NCI-H345 treated with DMSO at 0.1 percent for 48 hours (cell line): ENCODE results near the gene FOXP1.
"Not testable (repeated sequence)": the region's sequence is repeated elsewhere in the genome, so short reads cannot be mapped to it uniquely, and the experiment has no call there.

Experiments used
- DNase-seq: peaks from one replicate; lab custom pipeline; 2025; ENCODE audit not compliant: unreplicated experiment; lab: John Stamatoyannopoulos, UW

The FOXP1 gene

DNA sequence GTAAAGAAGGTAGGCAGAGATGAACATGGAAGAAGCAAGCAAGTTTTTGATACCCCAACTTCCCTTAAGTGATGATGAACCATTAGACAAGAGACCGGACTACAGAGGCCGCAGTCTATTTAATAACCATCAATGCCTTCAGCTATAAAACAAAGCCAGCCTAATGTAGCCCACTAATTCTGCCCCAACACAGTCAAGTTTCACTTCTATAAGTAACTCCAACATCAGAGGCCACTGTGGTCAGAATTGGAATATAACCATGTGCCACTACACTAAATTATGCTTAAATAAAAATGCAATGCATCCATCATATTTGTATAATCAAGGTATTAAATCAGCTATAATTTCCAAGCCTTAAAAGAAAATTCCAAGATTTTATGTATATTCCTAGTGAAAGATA is 234.7 kb downstream of the FOXP1 start:
- no peak for DNase-seq

DNA sequence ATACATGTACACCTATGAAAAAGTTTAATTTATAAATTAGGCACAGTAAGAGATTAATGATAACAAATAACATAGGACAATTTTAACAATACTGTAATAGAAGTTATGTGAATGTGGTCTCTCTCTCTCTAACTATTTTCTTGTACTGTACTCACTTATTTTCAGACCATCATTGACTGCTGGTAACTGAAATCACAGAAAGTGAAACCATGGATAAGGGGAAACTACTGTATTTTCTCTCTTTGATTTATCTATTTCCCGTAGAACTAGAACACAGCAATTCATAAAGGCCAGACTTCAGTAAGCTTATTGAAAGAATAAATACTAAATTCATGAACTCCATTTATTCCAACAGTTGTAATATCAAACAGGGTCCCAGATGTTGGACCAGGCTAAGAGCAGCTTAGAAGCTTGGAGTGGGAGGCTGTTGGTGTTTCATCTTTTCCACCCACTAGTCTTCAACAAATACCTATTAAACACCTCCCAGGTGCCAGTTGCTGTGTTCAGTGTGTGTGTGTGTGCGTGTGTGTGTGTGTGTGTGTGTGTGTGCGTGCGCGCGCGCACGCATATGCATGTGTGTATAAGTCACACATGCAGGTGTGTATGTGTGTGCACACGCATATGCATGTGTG is 235.4 kb downstream of the FOXP1 start:
- DNase-seq: no peak

DNA sequence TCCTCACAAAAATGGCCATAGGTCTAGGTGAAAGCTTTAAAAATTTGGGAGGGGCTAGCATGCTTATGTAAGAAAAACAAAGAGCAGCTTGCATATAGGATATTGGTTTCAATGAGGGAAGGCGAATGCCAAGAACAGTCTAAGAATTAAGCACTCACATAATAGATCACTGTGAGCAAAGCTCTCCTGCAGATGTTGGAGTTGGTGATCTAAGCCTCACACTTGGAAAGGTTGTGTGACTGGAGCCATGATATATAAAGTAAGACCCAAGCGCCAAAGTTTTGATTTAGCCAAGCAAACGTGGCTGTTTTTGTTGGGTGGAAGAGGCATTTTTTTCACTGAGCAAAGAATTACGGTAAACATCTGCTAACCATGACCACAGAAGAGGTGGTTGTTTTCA is 237.5 kb downstream of the FOXP1 start:
- DNase-seq: no peak

DNA sequence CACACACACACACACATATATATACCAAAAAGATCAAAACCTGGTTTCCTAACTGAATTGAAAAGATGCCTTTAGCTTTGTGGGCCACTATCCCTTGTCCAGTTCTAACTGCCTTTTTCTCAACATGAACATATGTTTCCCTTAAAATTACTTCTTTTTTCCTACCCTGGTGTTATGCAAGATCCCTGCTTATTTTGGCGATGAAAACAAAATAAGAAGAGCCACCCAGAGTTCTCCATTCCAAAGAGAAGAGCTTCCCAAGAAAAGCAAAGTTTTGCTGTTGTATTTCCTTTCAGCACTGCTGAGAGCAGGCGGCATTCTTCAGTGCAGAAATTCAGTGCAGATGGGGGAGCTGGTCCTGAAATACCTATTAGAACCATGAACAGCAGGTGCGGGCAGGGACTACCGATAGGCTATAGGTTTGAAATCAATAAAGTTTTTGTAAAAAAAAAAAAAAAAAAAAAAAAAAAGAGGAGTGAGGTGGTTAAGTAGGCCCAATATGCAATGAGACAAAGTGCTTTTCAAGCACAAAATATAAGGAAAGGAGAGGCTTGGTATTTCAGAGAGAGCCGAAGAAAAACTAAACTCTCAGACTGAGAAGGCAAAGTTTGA is 238.0 kb downstream of the FOXP1 start:
- DNase-seq: no peak

DNA sequence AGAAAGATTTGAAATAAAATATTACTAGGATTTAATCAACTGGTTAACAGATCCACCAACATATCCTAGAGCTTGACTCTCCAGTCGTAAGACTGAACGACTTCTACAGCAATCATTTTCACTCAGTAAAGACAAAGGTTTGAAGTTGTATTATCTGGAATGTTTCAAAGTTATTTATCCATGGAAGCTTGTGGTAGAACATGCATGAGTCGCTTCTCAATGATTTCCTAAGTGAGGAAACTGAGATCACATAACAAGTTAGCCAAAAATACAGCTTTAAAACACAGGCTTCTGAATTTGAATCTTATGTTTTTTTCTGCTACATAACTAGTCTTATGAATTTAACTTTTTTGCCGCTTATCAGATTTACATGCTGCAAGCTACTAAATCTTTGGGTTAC is 241.8 kb downstream of the FOXP1 start:
- no peak for DNase-seq

DNA sequence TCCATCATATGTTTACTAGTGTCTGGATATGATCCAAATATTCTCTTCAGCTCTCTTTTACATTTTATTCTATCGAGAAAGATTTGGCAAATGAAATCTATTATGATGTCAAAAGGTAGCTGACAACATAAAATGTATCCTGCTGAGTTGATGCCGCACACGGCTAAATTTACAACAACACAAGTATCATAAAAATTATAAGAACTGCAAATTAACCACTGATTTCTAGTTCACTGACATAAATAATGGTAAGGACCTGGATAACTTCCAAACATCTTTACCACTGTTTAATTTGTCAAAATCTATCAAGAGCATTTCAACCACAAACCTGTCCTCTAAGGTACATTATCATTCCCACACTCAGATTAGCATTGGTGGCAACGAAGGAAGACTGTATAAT is 244.5 kb downstream of the FOXP1 start:
- DNase-seq: no peak

DNA sequence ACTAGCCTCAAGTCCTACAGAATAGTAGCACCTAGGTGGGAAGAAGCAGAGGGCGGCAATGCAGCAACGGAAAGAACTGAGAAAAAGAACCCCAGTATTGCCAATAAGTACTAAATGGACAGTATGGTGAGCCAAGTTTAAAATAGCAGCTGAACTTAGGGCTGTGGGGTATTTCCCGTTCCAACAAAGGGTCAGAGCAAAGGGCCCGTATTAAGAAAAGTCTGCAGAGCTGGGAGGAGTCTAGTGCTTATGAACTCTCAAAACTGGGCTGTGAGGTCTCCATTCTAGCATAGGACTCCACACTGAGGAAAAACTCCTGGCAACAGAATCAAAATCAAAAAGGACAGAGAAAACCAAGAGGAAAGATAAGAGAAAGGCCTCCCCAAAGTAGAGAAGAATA is 250.7 kb downstream of the FOXP1 start:
- no peak for DNase-seq

DNA sequence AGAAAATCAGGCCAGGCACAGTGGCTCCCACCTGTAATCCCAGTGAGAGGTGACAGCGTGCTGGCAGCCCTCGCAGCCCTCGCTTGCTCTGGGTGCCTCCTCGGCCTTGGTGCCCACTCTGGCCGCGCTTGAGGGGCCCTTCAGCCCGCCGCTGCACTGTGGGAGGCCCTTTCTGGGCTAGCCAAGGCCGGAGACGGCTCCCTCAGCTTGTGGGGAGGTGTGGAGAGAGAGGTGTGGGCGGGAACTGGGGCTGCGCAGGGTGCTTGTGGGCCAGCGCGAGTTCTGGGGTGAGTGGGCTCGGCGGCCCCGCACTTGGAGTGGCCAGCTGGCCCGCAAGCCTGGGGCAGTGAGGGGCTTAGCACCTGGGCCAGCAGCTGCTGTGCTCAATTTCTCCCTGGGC is 252.6 kb downstream of the FOXP1 start:
- DNase-seq: no peak

DNA sequence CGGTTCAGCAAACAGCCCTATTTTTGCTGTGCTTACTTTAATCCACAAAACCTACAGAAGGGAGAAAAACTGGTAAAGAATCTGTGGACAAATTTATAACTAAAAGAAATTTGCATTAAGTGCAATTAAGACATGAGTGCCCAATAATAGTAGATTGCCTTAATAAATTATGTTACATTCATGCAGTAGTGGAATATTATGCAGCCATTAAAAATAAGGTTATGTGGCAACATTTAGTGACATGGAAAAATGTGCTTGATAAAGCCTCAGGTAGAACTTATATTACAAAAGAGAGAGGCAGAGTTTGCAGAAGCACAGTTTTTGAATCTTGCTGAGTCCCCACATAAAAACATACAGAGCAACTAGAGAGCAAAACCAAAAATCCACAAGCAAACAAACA is 253.0 kb downstream of the FOXP1 start:
- no peak for DNase-seq

DNA sequence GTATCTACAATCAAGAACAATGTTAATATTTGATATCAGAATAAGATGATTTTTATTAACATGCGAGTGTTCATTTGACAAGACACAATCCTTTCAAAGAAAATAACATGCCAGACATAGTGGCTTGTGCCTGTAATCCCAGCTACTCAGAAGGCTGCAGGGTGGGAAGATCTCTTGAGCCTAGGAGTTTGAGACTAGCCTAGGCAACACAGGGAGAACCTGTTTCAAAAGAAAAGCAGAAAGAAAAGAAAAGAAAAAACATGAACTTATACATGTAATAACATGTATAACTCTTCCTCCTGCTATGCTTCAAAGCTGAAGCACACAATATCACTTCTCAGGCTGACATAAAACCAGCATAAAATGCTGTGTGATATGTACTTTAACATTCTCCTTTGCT is 253.7 kb downstream of the FOXP1 start:
- no peak for DNase-seq

DNA sequence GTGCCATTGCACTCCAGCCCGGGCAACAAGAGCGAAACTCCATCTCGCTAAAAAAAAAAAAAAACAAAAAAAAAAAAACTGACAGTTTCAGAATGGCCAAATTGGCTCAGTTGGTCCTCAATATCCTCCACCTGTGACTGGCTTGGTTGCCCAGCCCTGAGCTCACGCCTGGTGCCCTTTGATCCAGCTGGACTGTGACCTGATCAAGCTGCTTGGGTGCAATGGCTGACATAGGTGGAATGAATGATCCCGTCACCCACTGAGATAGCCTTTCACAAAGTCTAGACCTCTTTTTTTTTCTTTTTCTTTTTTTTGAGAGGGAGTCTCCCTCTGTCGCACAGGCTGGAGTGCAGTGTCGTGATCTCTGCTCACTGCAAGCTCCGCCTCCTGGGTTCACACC is 254.6 kb downstream of the FOXP1 start:
- DNase-seq: no peak

DNA sequence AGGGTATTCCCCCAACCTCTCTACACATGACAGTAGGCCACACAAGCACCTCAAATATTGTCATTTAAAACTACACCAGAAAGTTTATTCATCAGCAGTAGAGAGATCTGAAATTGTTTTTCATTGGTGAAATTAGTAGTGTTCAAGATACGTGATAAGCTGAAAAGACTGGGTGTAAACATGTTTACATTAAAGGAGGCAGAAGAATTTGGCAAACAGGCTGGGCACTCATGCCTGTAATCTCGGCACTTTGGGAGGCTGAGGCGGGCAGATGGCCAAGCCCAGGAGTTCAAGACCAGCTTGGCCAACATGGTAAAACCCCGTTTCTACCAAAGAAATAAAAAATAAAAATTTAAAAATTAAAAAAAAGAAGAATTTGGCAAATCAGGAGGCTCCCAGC is 255.6 kb downstream of the FOXP1 start:
- DNase-seq: no peak

DNA sequence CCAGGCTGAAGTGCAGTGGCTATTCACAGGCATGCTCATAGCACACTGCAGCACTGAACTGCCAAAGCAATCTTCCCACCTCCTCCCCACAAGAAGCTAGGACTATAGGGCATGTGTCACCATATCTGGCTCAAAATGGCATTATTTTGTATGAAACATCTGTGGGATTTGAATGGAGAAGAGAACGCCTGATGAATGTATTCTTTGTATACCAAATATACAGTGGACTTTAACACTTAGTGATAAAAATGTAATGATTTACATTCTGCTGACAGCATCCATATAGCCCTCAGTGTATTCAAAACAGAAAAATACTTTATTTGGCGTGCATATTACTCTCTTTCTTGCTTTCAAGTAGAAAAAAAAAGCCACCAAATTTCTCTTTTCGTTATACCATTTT is 257.8 kb downstream of the FOXP1 start:
- no peak for DNase-seq

DNA sequence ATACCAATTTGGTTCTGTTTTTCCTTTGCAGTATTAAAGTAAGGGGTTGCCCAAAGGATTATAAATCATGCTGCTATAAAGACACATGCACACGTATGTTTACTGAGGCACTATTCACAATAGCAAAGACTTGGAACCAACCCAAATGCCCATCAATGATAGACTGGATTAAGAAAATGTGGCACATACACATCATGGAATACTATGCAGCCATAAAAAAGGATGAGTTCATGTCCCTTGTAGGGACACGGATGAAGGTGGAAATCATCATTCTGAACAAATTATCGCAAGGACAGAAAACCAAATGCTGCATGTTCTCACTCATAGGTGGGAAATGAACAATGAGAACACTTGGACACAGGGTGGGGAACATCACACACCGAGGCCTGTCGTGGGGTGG is 259.3 kb downstream of the FOXP1 start:
- not testable (repeated sequence) for DNase-seq

DNA sequence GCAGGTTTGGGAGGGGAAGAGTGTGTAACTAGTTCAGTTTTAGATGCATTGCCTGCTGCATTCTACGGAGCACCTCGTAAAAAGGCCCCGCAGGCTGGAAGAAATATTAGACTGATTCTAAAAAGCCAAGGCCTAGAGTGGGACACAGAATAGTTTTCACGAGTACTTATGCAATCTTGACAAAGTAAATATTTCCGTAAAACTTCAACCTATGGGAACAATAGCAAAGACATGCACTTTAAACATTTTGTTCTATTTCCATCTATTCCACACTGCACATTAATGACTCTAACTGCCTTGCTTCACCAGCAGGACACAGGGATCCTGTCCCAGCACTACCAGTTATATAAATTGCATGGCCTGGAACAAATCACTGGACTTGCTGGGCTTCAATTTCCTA is 260.0 kb downstream of the FOXP1 start:
- DNase-seq: no peak

DNA sequence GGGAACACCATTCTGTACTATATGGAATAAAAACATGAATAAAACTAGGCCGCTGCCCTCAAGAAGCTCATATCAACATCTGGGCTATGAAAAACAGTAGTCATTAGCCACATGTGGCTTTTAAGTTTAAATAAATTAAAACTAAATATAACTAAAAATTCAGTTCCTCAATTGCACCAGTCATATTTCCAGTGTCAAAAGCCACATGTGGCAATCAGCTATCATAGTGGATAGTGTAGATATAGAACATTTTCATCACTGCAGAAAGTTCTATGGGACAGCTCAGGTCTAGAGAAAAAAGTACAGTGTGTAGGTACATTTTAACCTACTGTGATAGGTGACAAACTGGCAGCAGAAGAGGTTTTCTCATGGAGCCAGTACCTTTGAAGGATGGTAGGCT is 261.4 kb downstream of the FOXP1 start:
- DNase-seq: no peak

DNA sequence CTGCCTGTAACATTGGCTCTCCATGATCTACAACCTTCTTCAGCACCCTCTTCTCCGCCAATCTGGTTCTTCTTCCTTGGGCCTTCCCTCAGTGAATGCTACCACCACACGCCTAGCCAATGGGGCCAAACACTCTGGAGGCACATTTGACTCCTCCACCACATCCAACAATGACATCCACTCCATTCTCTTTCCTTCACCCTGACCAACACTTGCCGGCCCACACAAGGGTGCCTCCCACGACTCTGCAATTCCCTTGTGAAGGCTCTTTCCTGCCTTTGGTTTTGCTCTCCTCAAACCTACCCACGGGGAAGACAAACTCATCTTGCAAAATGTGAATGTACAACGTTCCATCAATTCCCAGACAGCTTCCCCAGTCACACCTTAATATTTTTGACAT is 263.8 kb downstream of the FOXP1 start:
- DNase-seq: no peak

DNA sequence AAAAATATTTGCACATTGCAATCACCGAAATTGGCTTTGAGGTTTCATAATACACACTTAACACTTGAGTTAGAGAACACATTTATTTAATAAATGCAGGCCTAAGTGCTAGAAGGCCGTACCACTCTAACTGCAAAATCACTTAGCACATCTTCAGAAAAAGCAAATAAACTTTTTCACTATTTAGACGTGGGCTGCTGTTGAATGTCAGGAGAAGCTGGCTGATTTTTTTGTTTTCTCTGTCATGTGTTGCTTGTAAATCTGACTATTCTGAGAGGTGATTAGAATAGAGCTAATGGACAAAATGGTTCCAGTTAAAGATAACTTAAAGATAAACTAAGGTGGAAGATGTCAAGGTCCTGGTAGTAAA is 265.1 kb downstream of the FOXP1 start:
- DNase-seq: no peak

DNA sequence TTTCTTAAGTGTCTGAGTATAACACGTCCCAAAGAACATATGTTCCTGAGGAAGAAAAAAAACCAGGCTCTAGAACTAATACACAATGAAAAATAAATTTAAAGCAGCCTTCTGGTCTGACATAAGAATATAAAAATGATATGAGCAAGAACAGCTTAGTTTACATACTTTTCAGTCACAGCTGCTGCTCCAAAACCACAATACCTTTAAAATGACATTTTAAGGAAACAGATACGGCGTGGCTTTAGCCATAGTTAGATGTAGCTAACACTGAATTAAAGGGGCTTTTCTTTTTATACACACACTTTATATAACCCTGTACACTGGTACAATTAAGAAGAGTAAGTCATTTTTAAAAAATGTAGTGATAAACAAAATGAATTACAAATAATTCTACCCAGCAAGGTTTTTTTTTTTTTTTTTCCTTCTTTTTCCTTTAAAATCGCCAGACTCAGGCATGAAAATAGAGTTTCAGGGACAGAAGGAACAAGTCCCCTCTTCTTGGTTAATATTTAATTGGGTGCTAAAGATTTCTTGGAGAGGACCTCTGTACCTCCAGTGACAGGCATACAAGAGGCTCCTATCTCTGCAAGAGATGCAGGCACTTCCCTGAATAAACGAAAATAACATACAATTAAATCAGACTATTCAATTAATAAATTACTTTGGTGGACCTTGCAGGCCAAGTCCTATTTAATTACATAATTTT is 265.6 kb downstream of the FOXP1 start:
- DNase-seq: no peak

DNA sequence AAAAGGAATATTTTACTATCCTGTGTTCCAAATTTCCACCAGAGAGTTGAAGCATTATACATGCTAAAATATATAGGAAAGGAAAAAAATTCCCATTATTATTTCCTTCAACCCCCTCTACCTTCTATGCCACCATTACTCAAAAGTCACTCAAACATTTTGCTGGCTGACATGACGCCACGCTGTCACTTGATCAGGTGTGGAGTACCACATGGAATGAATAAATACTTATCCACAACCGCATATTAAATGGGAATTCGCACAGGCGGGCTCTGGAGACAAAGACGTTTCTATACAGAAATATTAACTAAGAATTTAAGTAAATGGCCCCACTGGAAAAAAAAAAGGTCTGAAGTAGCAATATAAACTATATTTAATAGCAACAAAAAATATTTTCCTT is 266.4 kb downstream of the FOXP1 start:
- DNase-seq: no peak

DNA sequence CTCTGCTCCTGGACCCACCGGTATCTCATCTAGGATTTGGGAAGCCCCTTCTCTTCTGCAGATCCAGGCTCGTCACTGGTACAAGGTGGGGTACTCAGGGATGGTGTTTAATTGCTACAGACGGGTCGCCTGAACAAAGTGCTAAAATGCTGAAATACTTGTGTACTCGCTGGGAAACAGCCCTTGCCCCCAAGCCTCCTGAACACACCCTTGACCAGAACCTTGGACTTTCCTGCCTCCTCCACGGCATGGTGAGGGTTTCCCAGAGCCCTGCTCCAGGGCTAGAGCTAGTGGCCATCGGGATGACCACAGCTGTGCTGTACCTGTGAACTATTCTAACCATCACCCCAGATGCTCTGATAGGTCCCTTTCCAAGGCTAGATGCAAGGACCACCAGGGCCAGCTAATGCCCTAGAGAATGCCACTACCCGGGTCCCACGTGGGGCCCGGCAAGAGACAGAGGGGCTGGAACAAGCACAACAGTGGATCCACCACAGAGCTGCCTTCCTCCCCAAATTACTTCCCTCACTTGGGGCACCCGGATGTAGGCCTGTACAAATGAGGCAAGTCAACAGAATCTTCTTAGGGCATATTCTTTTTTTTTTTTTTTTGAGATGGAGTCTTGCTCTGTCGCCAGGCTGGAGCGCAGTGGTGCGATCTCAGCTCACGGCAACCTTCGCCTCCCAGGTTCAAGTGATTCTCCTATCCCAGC is 267.3 kb downstream of the FOXP1 start:
- no peak for DNase-seq

DNA sequence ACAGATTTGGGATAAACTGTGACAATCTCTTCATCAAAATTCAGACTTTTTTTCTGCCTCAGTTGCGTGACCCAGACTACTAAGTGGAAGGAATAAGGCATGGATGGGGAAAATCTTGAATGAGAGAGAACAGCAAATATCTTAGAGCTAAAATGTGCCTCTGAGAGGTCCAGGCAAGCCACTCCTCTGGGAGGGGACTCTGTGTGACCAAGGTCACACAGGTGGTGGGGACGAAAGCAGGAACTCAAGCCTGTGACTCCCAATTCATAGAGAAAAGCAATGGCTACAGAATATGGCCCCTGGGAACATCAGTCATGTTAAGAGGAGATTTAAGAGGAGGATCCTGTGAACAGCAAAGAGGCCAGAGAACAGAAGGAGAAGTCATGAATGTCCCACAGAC is 268.1 kb downstream of the FOXP1 start:
- DNase-seq: no peak
